WI38 (cell line): ENCODE data around the gene UPB1.

Experiments
- H3K4me3 ChIP-seq: 2 replicates; pipeline ENCODE4 v1.5.1; 2011; ENCODE audit warnings: low read depth, mild to moderate bottlenecking, control low read depth, low read length
- TF ChIP-seq, protein P1 (sequence below): IDR thresholded peaks from 2 replicates; pipeline ENCODE4 v1.5.1; 2012; ENCODE audit warnings: low read depth, mild to moderate bottlenecking, control low read depth, low read length

UPB1 gene

DNA sequence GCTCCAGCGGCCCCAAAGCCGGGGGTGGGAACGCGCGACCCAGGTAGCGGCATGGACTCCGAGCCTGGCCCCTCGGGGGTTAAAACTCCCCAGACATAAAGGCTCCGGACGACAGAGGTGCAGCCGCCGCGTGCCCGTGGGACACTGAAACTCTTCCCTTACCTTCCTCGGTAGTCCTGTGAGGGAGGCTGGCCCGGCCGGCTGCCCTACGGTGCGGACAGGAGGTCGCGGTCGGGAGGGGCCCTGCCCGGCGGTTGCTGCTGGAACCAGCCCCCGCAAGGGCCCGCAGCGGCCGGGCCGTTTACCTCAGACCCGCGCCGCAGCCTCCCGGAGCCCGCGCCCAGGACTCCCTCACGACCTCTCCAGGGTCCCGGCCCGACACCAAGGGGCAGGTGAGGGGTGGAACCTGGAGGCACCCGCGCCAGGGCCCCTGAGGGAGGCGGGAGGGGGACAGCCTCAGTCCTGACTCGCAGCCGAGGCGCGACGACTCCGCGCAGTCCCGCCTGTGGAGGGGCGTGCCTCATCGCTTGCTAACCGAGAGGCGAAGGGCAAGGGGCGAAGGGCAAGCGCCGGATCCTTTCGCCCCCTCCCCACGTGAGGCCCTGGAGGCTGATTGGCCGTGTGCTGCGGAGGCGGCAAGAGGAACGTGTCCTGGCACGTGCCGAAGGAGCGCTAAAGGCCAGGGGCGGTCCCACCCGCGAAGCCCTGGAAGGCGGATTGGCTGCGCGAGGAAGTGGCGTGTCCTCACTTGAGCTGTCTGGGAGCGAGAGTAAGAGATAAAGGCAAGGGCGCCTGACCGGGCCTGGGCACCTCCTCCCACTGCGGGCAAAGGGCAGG is at the start of gene UPB1:
Gene UPB1 (plus strand): TSS at position 805 of the 837 bp plus-strand sequence. CDS start 72 bp downstream, outside the sequence.
- TF ChIP-seq, protein P1, sequence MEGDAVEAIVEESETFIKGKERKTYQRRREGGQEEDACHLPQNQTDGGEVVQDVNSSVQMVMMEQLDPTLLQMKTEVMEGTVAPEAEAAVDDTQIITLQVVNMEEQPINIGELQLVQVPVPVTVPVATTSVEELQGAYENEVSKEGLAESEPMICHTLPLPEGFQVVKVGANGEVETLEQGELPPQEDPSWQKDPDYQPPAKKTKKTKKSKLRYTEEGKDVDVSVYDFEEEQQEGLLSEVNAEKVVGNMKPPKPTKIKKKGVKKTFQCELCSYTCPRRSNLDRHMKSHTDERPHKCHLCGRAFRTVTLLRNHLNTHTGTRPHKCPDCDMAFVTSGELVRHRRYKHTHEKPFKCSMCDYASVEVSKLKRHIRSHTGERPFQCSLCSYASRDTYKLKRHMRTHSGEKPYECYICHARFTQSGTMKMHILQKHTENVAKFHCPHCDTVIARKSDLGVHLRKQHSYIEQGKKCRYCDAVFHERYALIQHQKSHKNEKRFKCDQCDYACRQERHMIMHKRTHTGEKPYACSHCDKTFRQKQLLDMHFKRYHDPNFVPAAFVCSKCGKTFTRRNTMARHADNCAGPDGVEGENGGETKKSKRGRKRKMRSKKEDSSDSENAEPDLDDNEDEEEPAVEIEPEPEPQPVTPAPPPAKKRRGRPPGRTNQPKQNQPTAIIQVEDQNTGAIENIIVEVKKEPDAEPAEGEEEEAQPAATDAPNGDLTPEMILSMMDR = no peak
- no peak within 1 kb of the TSS for H3K4me3 ChIP-seq

DNA sequence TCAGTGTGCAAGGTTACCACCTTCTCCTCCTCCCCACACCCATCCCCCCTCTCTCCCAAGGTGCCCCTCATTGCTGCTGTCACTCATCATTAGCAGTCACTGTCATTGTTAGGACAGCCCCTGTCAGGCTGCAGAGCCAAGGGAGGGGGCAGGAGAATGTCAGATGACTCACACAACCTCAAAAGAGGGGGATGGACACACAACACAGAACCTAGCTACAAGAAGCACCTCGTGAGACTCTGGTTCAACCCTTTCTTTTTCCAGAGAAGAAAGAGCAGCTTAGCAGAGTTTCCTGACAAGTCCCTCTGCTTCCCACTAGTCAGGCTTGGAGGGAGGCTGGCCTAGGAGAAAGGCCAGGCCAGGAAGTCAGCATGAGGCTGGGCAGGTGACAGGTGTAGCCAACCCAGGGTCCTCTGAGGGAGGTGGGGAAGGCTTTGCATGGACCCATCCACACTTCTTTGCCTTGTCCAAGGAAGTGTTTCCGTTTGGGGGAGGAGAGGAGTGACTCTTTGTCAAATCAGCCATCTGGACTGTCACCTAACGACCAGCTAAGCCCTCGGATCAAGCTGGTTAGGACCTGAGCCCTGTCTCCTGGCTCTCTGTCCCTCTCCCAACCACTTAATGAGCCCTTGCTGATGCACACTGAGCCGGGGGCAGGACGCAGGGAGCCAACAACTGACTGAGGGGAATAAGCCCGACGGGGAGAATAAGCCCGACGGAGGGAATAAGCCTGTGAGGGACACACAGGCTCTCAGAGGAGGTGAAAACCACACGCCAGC is 49.5 kb upstream of the UPB1 start:
- no peak overlapping the region for H3K4me3 ChIP-seq
- TF ChIP-seq, protein P1 = no peak

DNA sequence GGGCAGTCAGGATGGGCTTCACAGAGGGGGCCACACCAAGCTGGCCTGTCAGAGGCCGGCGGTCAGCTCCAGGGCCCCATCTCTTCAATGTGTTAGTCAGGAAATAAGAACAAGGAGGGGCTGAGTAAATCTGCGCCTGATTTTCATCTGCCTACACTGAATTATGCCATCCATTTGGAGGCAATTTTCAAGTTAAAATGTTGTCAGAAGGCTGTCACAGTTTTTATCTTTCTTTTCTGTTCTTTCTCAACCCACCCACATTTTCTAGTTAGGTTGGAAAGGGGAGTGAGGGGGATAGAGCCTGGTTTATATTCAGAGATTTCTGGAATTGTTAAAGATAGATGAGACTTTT is 48.9 kb upstream of the UPB1 start:
- TF ChIP-seq, protein P1 = no peak
- H3K4me3 ChIP-seq = no peak overlapping the region

DNA sequence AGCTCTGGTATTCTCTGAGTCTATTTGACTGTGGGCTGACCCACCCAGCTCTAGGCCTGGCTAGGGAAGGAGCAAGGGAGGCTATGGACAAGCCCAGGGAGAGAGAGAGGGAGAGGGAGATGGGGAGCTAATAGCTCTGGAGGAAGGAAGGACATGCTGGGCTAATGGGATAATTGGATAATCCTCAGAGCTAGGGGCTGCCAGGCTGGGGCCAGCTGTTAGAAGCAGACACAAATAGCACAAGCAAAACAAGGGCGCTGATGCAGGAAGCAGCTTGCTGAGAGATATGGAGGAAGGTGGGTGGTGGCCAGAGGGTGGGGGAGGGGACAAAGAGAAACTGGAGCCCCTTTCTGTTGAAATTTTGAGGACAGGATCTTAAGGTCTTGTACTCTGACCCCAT is 44.5 kb upstream of the UPB1 start:
- no peak overlapping the region for H3K4me3 ChIP-seq
- TF ChIP-seq, protein P1 = no peak

DNA sequence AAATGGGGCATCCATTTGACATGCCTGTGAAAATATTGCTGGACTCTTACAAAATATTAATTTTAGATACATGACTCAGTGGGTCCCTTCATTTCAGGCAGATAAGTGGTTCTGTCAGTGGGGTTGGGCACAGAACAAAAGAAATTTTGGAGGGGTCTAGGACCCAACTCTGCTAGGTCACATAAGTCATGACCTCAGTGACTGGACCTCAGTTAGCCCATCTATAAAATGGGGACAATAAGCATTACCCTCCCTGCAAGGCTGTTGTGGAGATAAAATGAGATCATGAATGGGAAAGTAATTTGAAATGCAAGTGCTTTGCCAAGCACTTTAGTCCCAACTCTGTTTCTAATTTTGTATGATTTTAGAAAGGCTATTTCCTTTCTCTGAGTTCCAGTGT is 44.0 kb upstream of the UPB1 start:
- no peak overlapping the region for H3K4me3 ChIP-seq
- TF ChIP-seq, protein P1 = no peak

DNA sequence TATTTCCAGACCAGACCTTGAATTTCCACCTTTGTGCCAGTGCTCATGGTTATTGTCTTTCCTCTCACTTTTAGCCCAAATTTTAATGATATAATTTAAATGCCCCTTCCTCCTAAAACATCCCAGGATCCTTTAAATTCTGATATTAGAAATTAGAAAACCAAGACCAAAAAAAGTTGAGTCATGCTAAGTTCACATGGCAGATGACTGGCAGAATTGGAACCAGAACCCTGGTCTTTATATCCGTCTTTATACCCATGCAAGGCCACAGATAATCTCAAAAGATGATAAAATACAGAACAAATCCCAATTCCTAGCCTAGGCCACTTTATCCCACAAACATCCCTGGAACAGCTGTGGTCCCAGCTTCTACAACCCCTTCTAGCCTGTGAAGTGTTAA is 41.3 kb upstream of the UPB1 start:
- H3K4me3 ChIP-seq = no peak overlapping the region
- TF ChIP-seq, protein P1 = no peak

DNA sequence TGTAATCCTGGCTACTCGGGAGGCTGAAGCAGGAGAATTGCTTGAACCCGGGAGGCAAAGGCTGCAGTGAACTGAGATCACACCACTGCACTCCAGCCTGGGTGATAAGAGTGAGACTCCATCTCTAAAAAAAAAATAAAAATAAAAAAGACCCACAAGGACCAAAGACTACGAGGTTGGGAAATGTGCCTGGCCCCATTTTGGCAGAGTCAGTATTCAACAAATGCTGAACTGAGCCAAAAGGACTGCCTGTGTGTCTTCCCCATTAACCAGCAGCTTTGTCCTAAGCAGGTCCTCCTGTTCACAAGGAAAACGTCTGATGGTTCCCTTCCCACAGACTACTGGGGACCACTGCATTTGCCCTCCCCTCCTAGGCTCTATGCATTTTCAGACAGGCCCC is 40.1 kb upstream of the UPB1 start:
- no peak overlapping the region for H3K4me3 ChIP-seq
- TF ChIP-seq, protein P1 = no peak
